Effector memory CD4-positive, alpha-beta T cell (primary cell): ENCODE measurements around the gene ST6GAL1.

ENCODE experiments used
- DNase-seq, 3 donors: peaks; one replicate each; pipeline ENCODE4 v3.0.0-alpha.2; 2020
- H3K27ac ChIP-seq: 2 replicates; pipeline ENCODE4 v1.7.0; 2013; ENCODE audit warnings: mild to moderate bottlenecking, low read length, moderate library complexity; ENCODE audit not compliant: insufficient read depth, poor library complexity, severe bottlenecking
- H3K27me3 ChIP-seq: replicated peaks from 2 replicates; pipeline ENCODE4 v1.7.0; 2013; ENCODE audit warnings: mild to moderate bottlenecking, low read length; ENCODE audit not compliant: insufficient read depth, control insufficient read depth, poor library complexity, severe bottlenecking
- H3K36me3 ChIP-seq: 2 replicates; pipeline ENCODE4 v1.7.0; 2013; ENCODE audit warnings: mild to moderate bottlenecking, low read length, moderate library complexity; ENCODE audit not compliant: control insufficient read depth, insufficient read depth
- H3K4me1 ChIP-seq: 2 replicates; pipeline ENCODE4 v1.7.0; 2013; ENCODE audit warnings: low read length, mild to moderate bottlenecking; ENCODE audit not compliant: control insufficient read depth, insufficient read depth, poor library complexity, severe bottlenecking
- H3K4me3 ChIP-seq: 2 replicates; pipeline ENCODE4 v1.7.0; 2013; ENCODE audit warnings: low read length, low read depth, mild to moderate bottlenecking; ENCODE audit not compliant: insufficient read depth, poor library complexity, severe bottlenecking
- H3K9me3 ChIP-seq: 2 replicates; pipeline ENCODE4 v1.7.0; 2013; ENCODE audit warnings: mild to moderate bottlenecking, low read length, moderate library complexity; ENCODE audit not compliant: control insufficient read depth

Gene ST6GAL1

DNA sequence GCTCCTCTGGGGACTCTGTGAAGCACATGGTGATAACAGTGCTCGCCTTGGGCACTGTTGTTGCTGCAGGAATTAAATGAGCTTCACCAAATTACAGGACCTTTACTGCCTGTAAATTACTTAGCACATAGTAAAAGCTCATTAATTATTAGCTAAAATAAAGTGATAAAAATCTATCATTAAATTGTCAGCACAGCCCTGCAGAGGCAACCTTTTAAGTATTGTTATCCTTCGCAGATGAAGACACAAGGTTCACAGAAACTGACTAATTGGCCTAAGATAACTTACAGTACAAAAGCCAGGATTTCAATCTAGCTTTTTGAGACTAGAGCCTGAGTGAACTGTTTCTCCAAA is 96.0 kb downstream of the ST6GAL1 start:
- no peaks in the 10 kb centered on the region for H3K9me3 ChIP-seq
- H3K36me3 ChIP-seq, result no peaks in the 10 kb centered on the region
- no peaks in the 10 kb centered on the region for H3K27me3 ChIP-seq
- peaks cover 51% of the 10 kb centered on the region for H3K4me1 ChIP-seq
- H3K27ac ChIP-seq, result peak overlapping the region; percentile 79
- DNase-seq, result no peak
- peak overlapping the region; percentile 47 for H3K4me3 ChIP-seq

- peak overlapping the region; percentile 79 for H3K27ac ChIP-seq
- H3K4me3 ChIP-seq, result peak overlapping the region; percentile 51
- DNase-seq, result peak; percentile 45 to 74 (median 59)
- H3K36me3 ChIP-seq, result no peaks in the 10 kb centered on the region
- H3K9me3 ChIP-seq, result no peaks in the 10 kb centered on the region
- H3K27me3 ChIP-seq, result no peaks in the 10 kb centered on the region
- peaks cover 63% of the 10 kb centered on the region for H3K4me1 ChIP-seq
These were observed 97.4 kb downstream of the ST6GAL1 start for GRCh38 chr3:187027531-187028278.

- no peaks in the 10 kb centered on the region for H3K27me3 ChIP-seq
- H3K27ac ChIP-seq, result peak overlapping the region; percentile 32
- H3K9me3 ChIP-seq, result no peaks in the 10 kb centered on the region
- DNase-seq, result no peak
- no peak overlapping the region for H3K4me3 ChIP-seq
- no peaks in the 10 kb centered on the region for H3K36me3 ChIP-seq
- H3K4me1 ChIP-seq, result peaks cover 50% of the 10 kb centered on the region
These were observed 101.6 kb downstream of the ST6GAL1 start for GRCh38 chr3:187031934-187032333.

GRCh38 chr3:187036394-187036793 is 106.1 kb downstream of the ST6GAL1 start:
- no peak overlapping the region for H3K4me3 ChIP-seq
- H3K27me3 ChIP-seq, result no peaks in the 10 kb centered on the region
- peaks cover 46% of the 10 kb centered on the region for H3K4me1 ChIP-seq
- no peaks in the 10 kb centered on the region for H3K9me3 ChIP-seq
- no peak overlapping the region for H3K27ac ChIP-seq
- peaks cover 24% of the 10 kb centered on the region for H3K36me3 ChIP-seq
- DNase-seq, result no peak

- Histone ChIP-seq H3K27ac (peak overlapping the region; percentile 50), H3K4me3 (no peak overlapping the region), H3K36me3 (peaks cover 36% of the 10 kb centered on the region), H3K9me3 (no peaks in the 10 kb centered on the region), H3K27me3 (no peaks in the 10 kb centered on the region), H3K4me1 (peaks cover 57% of the 10 kb centered on the region)
- no peak for DNase-seq
These were observed 108.9 kb downstream of the ST6GAL1 start for GRCh38 chr3:187039100-187039722.

- H3K9me3 ChIP-seq, result no peaks in the 10 kb centered on the region
- no peak overlapping the region for H3K4me3 ChIP-seq
- peak overlapping the region; percentile 25 for H3K27ac ChIP-seq
- DNase-seq, result no peak
- H3K36me3 ChIP-seq, result peaks cover 42% of the 10 kb centered on the region
- H3K4me1 ChIP-seq, result peaks cover 61% of the 10 kb centered on the region
- no peaks in the 10 kb centered on the region for H3K27me3 ChIP-seq
These were observed 109.5 kb downstream of the ST6GAL1 start for GRCh38 chr3:187039723-187040414.

DNA sequence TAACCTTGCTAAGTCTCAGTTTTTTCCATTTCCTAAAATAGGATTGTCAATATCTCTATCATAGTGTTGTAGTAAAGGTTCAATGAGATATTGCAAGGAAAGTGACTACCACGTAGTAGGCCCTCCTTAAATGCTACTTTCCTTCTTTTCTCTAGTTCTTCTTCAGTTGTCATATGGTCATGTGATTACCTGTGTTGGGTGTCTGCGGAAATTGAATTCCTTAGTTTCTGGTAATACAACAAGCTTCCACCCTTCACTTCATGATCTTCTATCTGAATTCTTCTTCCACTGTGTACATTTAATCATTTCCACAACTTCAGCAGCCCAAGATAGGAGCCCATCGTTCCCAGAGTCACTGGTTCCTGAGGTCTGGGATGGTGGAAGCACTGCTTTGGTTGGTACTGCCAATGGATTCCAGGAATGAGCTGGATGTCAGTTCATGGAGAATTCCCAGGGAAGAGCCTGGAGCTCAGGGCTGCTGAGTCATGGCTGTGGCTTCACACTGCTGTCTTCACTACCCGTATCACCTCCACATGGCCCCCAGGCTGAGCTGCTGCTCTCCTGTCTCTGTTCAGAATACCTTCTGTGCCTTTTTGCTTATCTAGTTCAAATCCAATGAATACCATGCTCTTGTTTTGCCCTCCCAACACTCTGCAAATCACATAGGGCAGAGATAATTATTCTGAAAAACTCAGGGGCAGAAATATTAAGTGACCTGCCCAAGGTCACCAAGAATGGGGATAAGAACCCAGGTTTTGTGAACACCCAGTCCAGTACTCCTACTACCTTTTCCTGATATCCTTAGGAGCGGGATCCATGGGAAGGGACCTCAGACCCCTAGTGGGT is 110.4 kb downstream of the ST6GAL1 start:
- Histone ChIP-seq H3K36me3 (peaks cover 48% of the 10 kb centered on the region), H3K27ac (peak overlapping the region; percentile 72), H3K9me3 (no peaks in the 10 kb centered on the region), H3K4me1 (peaks cover 61% of the 10 kb centered on the region), H3K27me3 (no peaks in the 10 kb centered on the region), H3K4me3 (no peak overlapping the region)
- no peak for DNase-seq

DNA sequence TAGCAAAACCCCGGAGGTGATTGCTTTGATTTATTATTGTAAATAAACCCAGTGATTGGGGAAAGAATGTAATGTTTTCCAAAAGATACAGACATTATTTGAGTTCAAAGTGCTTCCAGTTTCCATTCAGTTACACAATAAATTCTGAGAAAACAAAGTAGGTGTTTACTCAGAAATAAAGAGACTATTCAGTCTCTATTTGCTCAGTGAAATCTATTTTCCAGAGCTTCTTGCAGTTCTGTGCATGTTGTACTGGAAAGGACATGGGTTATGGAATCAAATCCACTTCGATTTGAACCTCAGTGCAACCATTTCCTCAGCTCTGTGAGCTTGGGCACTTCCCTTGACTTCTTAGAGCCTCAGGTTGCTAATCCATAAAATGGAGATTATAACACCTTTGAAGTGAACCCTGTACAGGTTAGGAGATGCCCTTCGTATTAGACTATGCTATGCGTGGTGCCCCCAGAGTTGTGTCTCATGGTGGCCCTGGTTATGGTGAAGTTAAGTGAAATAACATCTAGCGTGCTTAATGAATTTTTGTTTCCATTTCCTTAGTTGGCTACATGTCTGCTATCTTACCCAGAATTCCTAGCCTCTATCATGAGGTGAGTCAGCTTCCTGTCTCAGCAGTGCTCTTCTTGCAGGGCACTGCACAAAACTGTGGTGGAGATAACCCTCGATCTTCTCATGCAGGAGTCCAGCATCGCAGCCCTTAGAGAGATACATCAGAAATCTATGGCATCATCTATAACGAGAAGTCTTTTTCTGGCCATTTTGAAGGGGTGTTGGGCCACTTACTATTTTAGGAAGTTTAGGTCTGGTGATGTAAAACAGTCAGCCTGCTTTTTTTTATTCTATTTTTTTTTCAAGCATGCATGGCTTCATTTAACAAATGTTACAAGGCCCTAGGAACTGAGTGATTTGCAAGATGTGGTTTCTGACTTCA is 111.3 kb downstream of the ST6GAL1 start:
- H3K9me3 ChIP-seq, result no peaks in the 10 kb centered on the region
- H3K27ac ChIP-seq, result peak overlapping the region; percentile 72
- H3K4me1 ChIP-seq, result peaks cover 61% of the 10 kb centered on the region

GRCh38 chr3:187042346-187042745 is 112.0 kb downstream of the ST6GAL1 start:
- H3K27ac ChIP-seq, result peak overlapping the region; percentile 72

More for the DNA sequence above, 111.3 kb downstream of the ST6GAL1 start:
- Histone ChIP-seq H3K27me3 (no peaks in the 10 kb centered on the region), H3K36me3 (peaks cover 48% of the 10 kb centered on the region), H3K4me3 (peak overlapping the region; percentile 9)
- peak in 2 of 3 donors; percentile 28 to 42 for DNase-seq

More at GRCh38 chr3:187042346-187042745, 112.0 kb downstream of the ST6GAL1 start:
- Histone ChIP-seq H3K4me3 (no peak overlapping the region), H3K4me1 (peaks cover 61% of the 10 kb centered on the region), H3K9me3 (no peaks in the 10 kb centered on the region), H3K36me3 (peaks cover 48% of the 10 kb centered on the region), H3K27me3 (no peaks in the 10 kb centered on the region)
- no peak for DNase-seq
